GM12891 (cell line): ENCODE results near the gene RPP40.

ENCODE experiments used
- POLR2A ChIP-seq: IDR thresholded peaks from 2 replicates; pipeline ENCODE4 v1.6.1; 2011; ENCODE audit warnings: low read depth, low read length, control low read depth
- POLR2AphosphoS5 ChIP-seq: IDR thresholded peaks from 2 replicates; pipeline ENCODE4 v1.6.1; 2011; ENCODE audit warnings: low read depth, low read length, control low read depth
- POU2F2 ChIP-seq: IDR thresholded peaks from 2 replicates; pipeline ENCODE4 v1.6.1; 2011; ENCODE audit warnings: low read depth, mild to moderate bottlenecking, control low read depth, low read length, moderate library complexity
- SPI1 ChIP-seq: IDR thresholded peaks from 2 replicates; pipeline ENCODE4 v1.6.1; 2011; ENCODE audit warnings: low read depth, low read length, control low read depth
- TAF1 ChIP-seq: IDR thresholded peaks from 2 replicates; pipeline ENCODE4 v1.6.1; 2011; ENCODE audit warnings: low read depth, low read length, control low read depth

DNA sequence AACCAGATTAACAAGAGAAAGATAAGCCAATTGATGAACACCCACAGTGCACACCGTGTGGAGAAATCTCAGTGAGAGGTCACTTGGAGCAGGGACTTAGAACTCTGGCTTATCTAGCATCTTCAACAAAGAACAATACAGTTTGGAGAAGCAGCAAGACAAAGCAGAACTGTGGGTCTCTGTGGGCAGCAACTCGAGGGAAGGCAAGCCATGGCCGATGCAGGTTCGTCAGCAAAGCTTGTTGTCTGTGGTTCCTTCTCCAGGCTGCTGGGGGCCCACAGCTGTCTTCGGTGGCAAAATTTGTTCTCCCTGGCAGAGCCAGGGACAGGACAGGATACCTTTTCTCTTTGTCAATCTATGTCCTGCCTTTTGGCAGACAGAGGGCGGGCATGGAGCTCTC, 22.1 kb downstream of the RPP40 start:
- no peak for TF ChIP-seq POLR2A
- no peak for TF ChIP-seq POLR2AphosphoS5
- TF ChIP-seq TAF1, result no peak
- TF ChIP-seq SPI1, result no peak
- TF ChIP-seq POU2F2, result no peak
